ENCODE results near the gene PRKCE.

PRKCE gene

GRCh38 chr2:46075848-46076247 is 424.4 kb downstream of the PRKCE start:
- Histone ChIP-seq H3K79me1 (replicated peaks; ENCODE audit: low read length, poor library complexity, severe bottlenecking) (peaks cover 7% of the 10 kb centered on the region), H3K18ac (ENCODE audit: low read depth in 1 of 2, low read length in 2 of 2) (peak overlapping the region; percentile 38 to 61), H3K36me3 (ENCODE audit: control insufficient read depth in 1 of 2, insufficient read depth in 2 of 2, low read depth in 1 of 2, low read length in 2 of 2) (peaks cover 3% of the 10 kb centered on the region in 2 experiments), H3K4me1 (ENCODE audit: control insufficient read depth, insufficient read depth, low read depth, low read length) (peaks cover 13% of the 10 kb centered on the region), H3K14ac (ENCODE audit: low read length in 2 of 2) (no peak overlapping the region), H2AK5ac (ENCODE audit: low read length, severe bottlenecking) (peak overlapping the region; percentile 65), H3K4me2 (ENCODE audit: low read length, poor library complexity, severe bottlenecking) (no peak overlapping the region), H3K9me3 (ENCODE audit: control insufficient read depth, low read length) (no peaks in the 10 kb centered on the region), H3K4me3 (ENCODE audit: insufficient read depth in 1 of 2, low read depth in 1 of 2, low read length in 2 of 2) (no peak overlapping the region), H2BK12ac (ENCODE audit: low read length in 2 of 2) (peak overlapping the region; percentile 91 to 96), H4K91ac (ENCODE audit: low read length) (no peak overlapping the region), H3K27ac (ENCODE audit: low read length, poor library complexity, severe bottlenecking) (no peak overlapping the region), H3K27me3 (ENCODE audit: control insufficient read depth in 1 of 2, insufficient read depth in 1 of 2, low read length in 2 of 2) (no peaks in the 10 kb centered on the region), H3K23ac (ENCODE audit: low read length in 2 of 2) (no peak overlapping the region), H2BK5ac (ENCODE audit: low read depth, low read length, poor library complexity, severe bottlenecking) (no peak overlapping the region), H2BK15ac (ENCODE audit: low read depth, poor library complexity, severe bottlenecking) (no peak overlapping the region), H4K8ac (ENCODE audit: low read length) (no peak overlapping the region), H3K9ac (ENCODE audit: low read length) (no peak overlapping the region), H2BK120ac (ENCODE audit: low read depth, low read length) (peak overlapping the region; percentile 51), H3K4ac (ENCODE audit: low read depth in 1 of 2, low read length in 2 of 2) (no peak overlapping the region), H2AFZ (ENCODE audit: low read depth, low read length) (no peak overlapping the region)
- peak; percentile 51 for DNase-seq
- WGBS: 89% methylated on average over 5 of the region's 5 CpGs

DNA sequence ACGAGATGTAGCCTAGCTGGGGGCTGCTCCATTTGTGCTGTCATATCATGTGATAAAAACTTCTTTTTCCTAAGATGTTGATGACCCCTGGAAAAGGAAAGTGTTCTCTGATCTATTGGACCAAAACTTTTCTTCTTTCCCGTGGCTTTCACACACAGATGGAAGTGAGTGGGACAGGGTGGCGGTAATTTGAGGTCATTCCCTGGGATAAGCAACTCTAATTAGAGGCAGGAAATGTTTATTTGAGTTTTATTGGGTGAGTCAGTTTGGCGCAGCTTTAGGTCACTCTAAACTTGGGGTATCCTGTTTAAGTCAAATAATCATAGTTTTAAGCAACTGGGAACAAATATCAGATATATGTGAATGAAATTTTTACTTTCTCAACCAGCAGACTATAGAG is 424.8 kb downstream of the PRKCE start:
- Histone ChIP-seq H3K79me1 (replicated peaks; ENCODE audit: low read length, poor library complexity, severe bottlenecking) (peaks cover 9% of the 10 kb centered on the region), H2BK12ac (ENCODE audit: low read length in 2 of 2) (peak overlapping the region in 1 of 2 experiments; percentile 96), H3K9me3 (ENCODE audit: control insufficient read depth, low read length) (no peaks in the 10 kb centered on the region), H3K4me2 (ENCODE audit: low read length, poor library complexity, severe bottlenecking) (no peak overlapping the region), H3K27me3 (ENCODE audit: control insufficient read depth in 1 of 2, insufficient read depth in 1 of 2, low read length in 2 of 2) (no peaks in the 10 kb centered on the region), H2AK5ac (ENCODE audit: low read length, severe bottlenecking) (peak overlapping the region; percentile 85), H2BK15ac (ENCODE audit: low read depth, poor library complexity, severe bottlenecking) (no peak overlapping the region), H2BK120ac (ENCODE audit: low read depth, low read length) (peak overlapping the region; percentile 51), H2AFZ (ENCODE audit: low read depth, low read length) (no peak overlapping the region), H2BK5ac (ENCODE audit: low read depth, low read length, poor library complexity, severe bottlenecking) (no peak overlapping the region), H3K18ac (ENCODE audit: low read depth in 1 of 2, low read length in 2 of 2) (peak overlapping the region; percentile 38 to 61), H3K14ac (ENCODE audit: low read length in 2 of 2) (no peak overlapping the region), H3K4ac (ENCODE audit: low read depth in 1 of 2, low read length in 2 of 2) (no peak overlapping the region), H3K4me3 (ENCODE audit: insufficient read depth in 1 of 2, low read depth in 1 of 2, low read length in 2 of 2) (no peak overlapping the region), H3K4me1 (ENCODE audit: control insufficient read depth, insufficient read depth, low read depth, low read length) (peaks cover 13% of the 10 kb centered on the region), H4K91ac (ENCODE audit: low read length) (no peak overlapping the region), H4K8ac (ENCODE audit: low read length) (no peak overlapping the region), H3K9ac (ENCODE audit: low read length) (no peak overlapping the region), H3K36me3 (ENCODE audit: control insufficient read depth in 1 of 2, insufficient read depth in 2 of 2, low read depth in 1 of 2, low read length in 2 of 2) (peaks cover 3% of the 10 kb centered on the region in 2 experiments), H3K27ac (ENCODE audit: low read length, poor library complexity, severe bottlenecking) (no peak overlapping the region), H3K23ac (ENCODE audit: low read length in 2 of 2) (no peak overlapping the region)
- no peak for DNase-seq
- WGBS: 76% methylated on average over 3 of the region's 4 CpGs

DNA sequence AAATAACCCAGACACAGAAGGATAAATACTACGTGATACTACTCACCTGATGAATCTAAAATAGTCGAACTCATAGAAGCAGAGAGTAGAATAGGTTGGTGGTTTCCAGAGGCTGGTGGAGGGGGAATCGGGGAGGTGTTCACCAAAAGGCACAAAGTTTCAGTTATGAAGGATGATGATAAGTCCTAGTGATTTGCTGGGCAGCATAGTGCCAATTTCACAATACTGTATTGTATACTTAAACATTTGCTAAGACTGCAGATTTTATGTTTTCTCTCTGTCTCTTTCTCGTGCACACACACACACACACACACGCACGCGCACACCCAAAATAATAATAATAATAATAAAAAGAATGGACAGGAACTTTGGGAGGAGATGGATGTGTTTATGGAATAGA is 425.4 kb downstream of the PRKCE start:
- H3K9ac ChIP-seq (ENCODE audit: low read length): no peak overlapping the region
- no peak overlapping the region for H2AFZ ChIP-seq (ENCODE audit: low read depth, low read length)
- peaks cover 9% of the 10 kb centered on the region for H3K79me1 ChIP-seq (replicated peaks; ENCODE audit: low read length, poor library complexity, severe bottlenecking)
- no peak overlapping the region for H4K8ac ChIP-seq (ENCODE audit: low read length)
- H3K23ac ChIP-seq (ENCODE audit: low read length in 2 of 2): no peak overlapping the region
- H3K4ac ChIP-seq (ENCODE audit: low read depth in 1 of 2, low read length in 2 of 2): no peak overlapping the region
- H2BK5ac ChIP-seq (ENCODE audit: low read depth, low read length, poor library complexity, severe bottlenecking): no peak overlapping the region
- H3K9me3 ChIP-seq (ENCODE audit: control insufficient read depth, low read length): no peaks in the 10 kb centered on the region
- no peak for DNase-seq
- no peak overlapping the region for H2BK15ac ChIP-seq (ENCODE audit: low read depth, poor library complexity, severe bottlenecking)
- H4K91ac ChIP-seq (ENCODE audit: low read length): no peak overlapping the region
- no peak overlapping the region for H3K27ac ChIP-seq (ENCODE audit: low read length, poor library complexity, severe bottlenecking)
- no peaks in the 10 kb centered on the region for H3K27me3 ChIP-seq (ENCODE audit: control insufficient read depth in 1 of 2, insufficient read depth in 1 of 2, low read length in 2 of 2)
- H3K4me3 ChIP-seq (ENCODE audit: insufficient read depth in 1 of 2, low read depth in 1 of 2, low read length in 2 of 2): no peak overlapping the region
- no peak overlapping the region for H2AK5ac ChIP-seq (ENCODE audit: low read length, severe bottlenecking)
- H3K4me2 ChIP-seq (ENCODE audit: low read length, poor library complexity, severe bottlenecking): no peak overlapping the region
- no peak overlapping the region for H2BK12ac ChIP-seq (ENCODE audit: low read length in 2 of 2)
- no peak overlapping the region for H3K14ac ChIP-seq (ENCODE audit: low read length in 2 of 2)
- no peak overlapping the region for H3K18ac ChIP-seq (ENCODE audit: low read depth in 1 of 2, low read length in 2 of 2)
- 90% methylated on average over 3 of the region's 7 CpGs for WGBS
- peaks cover 13% of the 10 kb centered on the region for H3K4me1 ChIP-seq (ENCODE audit: control insufficient read depth, insufficient read depth, low read depth, low read length)
- no peak overlapping the region for H2BK120ac ChIP-seq (ENCODE audit: low read depth, low read length)
- H3K36me3 ChIP-seq (ENCODE audit: control insufficient read depth in 1 of 2, insufficient read depth in 2 of 2, low read depth in 1 of 2, low read length in 2 of 2): peaks cover 3% of the 10 kb centered on the region in 2 experiments

DNA sequence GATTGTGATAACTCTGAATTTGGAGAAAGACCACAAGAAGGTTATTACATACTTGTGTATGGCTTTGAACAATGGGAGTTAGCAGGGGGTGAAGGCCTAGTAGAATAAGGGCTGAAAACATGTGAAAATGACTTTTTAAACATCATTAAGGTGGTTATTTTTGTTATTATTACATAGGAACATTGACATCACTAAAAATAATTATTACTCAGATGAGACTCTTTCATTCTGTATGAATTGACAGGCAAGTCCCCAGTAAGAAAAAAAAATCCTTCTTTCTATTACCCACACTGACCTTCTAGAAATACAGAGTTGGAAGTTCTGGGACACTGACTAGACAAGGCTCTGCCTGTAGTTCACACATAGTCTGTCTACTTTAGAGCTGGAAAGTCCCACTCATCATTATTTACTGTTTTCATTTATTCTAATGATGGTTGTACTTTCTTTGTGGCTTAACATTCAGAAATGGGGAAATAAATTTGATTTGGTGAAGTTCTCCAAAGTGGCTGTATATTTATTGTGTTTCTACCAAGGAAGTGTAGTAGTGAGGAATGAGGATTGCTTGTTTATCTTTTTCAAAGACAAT is 426.1 kb downstream of the PRKCE start:
- H2BK5ac ChIP-seq (ENCODE audit: low read depth, low read length, poor library complexity, severe bottlenecking): no peak overlapping the region
- no peak overlapping the region for H3K14ac ChIP-seq (ENCODE audit: low read length in 2 of 2)
- no peak overlapping the region for H2BK15ac ChIP-seq (ENCODE audit: low read depth, poor library complexity, severe bottlenecking)
- H3K27ac ChIP-seq (ENCODE audit: low read length, poor library complexity, severe bottlenecking): no peak overlapping the region
- H2AFZ ChIP-seq (ENCODE audit: low read depth, low read length): no peak overlapping the region
- no peak overlapping the region for H3K4me2 ChIP-seq (ENCODE audit: low read length, poor library complexity, severe bottlenecking)
- peaks cover 14% of the 10 kb centered on the region for H3K4me1 ChIP-seq (ENCODE audit: control insufficient read depth, insufficient read depth, low read depth, low read length)
- no peak overlapping the region for H2AK5ac ChIP-seq (ENCODE audit: low read length, severe bottlenecking)
- H2BK12ac ChIP-seq (ENCODE audit: low read length in 2 of 2): no peak overlapping the region
- no peak overlapping the region for H3K18ac ChIP-seq (ENCODE audit: low read depth in 1 of 2, low read length in 2 of 2)
- peak; percentile 44 for DNase-seq
- H3K27me3 ChIP-seq (ENCODE audit: control insufficient read depth in 1 of 2, insufficient read depth in 1 of 2, low read length in 2 of 2): no peaks in the 10 kb centered on the region
- no peak overlapping the region for H4K91ac ChIP-seq (ENCODE audit: low read length)
- H3K23ac ChIP-seq (ENCODE audit: low read length in 2 of 2): no peak overlapping the region
- no peaks in the 10 kb centered on the region for H3K9me3 ChIP-seq (ENCODE audit: control insufficient read depth, low read length)
- H2BK120ac ChIP-seq (ENCODE audit: low read depth, low read length): no peak overlapping the region
- peaks cover 3% of the 10 kb centered on the region in 2 experiments for H3K36me3 ChIP-seq (ENCODE audit: control insufficient read depth in 1 of 2, insufficient read depth in 2 of 2, low read depth in 1 of 2, low read length in 2 of 2)
- peaks cover 12% of the 10 kb centered on the region for H3K79me1 ChIP-seq (replicated peaks; ENCODE audit: low read length, poor library complexity, severe bottlenecking)
- H3K4ac ChIP-seq (ENCODE audit: low read depth in 1 of 2, low read length in 2 of 2): no peak overlapping the region
- H4K8ac ChIP-seq (ENCODE audit: low read length): no peak overlapping the region
- no peak overlapping the region for H3K9ac ChIP-seq (ENCODE audit: low read length)
- no peak overlapping the region for H3K4me3 ChIP-seq (ENCODE audit: insufficient read depth in 1 of 2, low read depth in 1 of 2, low read length in 2 of 2)

Data from mesenchymal stem cell (in vitro differentiated cells and primary cell).